PFSK-1 (cell line): ENCODE results near the gene BCL7C.

Source experiments
- POLR2AphosphoS5 ChIP-seq: IDR thresholded peaks from 2 replicates; pipeline ENCODE4 v1.6.1; 2012; ENCODE audit warnings: low read depth, mild to moderate bottlenecking, control low read depth, low read length, moderate library complexity
- SIN3A ChIP-seq: IDR thresholded peaks from 2 replicates; pipeline ENCODE4 v1.6.1; 2012; ENCODE audit warnings: mild to moderate bottlenecking, low read length, moderate library complexity, borderline replicate concordance; ENCODE audit not compliant: insufficient read depth

- TF ChIP-seq POLR2AphosphoS5 (no peak), SIN3A (no peak)
Measured at GRCh38 chr16:30838876-30839471, 54.9 kb downstream of the BCL7C start.
